BLaER1 (cell line): ENCODE measurements around the gene ZNRF2.

Experiments
- H3K27ac ChIP-seq: shearing (Covaris generic); formaldehyde crosslinking; 2 replicates; pipeline ENCODE4 v1.8.1; 2022
- H3K27me3 ChIP-seq: shearing (Covaris generic); formaldehyde crosslinking; 2 replicates; pipeline ENCODE4 v1.8.1; 2022
- H3K36me3 ChIP-seq: shearing (Covaris generic); formaldehyde crosslinking; 2 replicates; pipeline ENCODE4 v1.8.1; 2022
- H3K4me1 ChIP-seq: shearing (Covaris generic); formaldehyde crosslinking; 2 replicates; pipeline ENCODE4 v1.8.1; 2022
- H3K4me2 ChIP-seq: shearing (Covaris generic); formaldehyde crosslinking; 2 replicates; pipeline ENCODE4 v1.8.1; 2022
- H3K4me3 ChIP-seq: shearing (Covaris generic); formaldehyde crosslinking; 2 replicates; pipeline ENCODE4 v1.8.1; 2022
- H3K9ac ChIP-seq: shearing (Covaris generic); formaldehyde crosslinking; 2 replicates; pipeline ENCODE4 v1.8.1; 2022
- H3K9me3 ChIP-seq: shearing (Covaris generic); formaldehyde crosslinking; 2 replicates; pipeline ENCODE4 v1.8.1; 2022
- H4K20me1 ChIP-seq: shearing (Covaris generic); formaldehyde crosslinking; 2 replicates; pipeline ENCODE4 v1.8.1; 2022
- Cebpa-rat ChIP-seq: shearing (Covaris generic); IDR thresholded peaks from 2 replicates; pipeline ENCODE4 v1.8.1; 2022

ZNRF2 gene

GRCh38 chr7:30349816-30350215 lies 65.4 kb downstream of the ZNRF2 start:
- H4K20me1 ChIP-seq = peaks cover 100% of the 10 kb centered on the region
- peaks cover 30% of the 10 kb centered on the region for H3K4me1 ChIP-seq
- no peak overlapping the region for H3K9ac ChIP-seq
- H3K9me3 ChIP-seq = no peaks in the 10 kb centered on the region
- no peak overlapping the region for H3K4me3 ChIP-seq
- no peaks in the 10 kb centered on the region for H3K27me3 ChIP-seq
- no peak overlapping the region for H3K4me2 ChIP-seq
- no peaks in the 10 kb centered on the region for H3K36me3 ChIP-seq
- no peak overlapping the region for H3K27ac ChIP-seq
- TF ChIP-seq Cebpa-rat = no peak

DNA sequence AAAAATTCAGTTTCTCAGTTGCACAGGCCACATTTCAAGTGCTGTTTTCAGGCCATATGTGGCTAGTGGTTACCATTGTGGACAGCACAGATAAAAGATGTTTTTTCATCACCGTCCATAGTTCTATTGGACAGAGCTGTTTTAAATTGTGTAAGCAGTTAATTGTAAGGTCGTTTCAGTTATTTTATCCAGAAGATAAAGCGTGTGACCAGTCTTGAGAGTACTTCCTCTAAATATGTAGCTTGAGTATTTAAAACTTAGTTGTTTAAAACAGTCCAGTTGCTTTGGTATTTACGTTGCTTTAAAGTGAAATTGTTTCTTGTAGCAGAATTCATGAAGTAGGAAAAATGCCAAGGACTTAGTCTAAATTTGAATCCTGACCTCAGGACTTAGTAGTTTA lies 66.9 kb downstream of the ZNRF2 start:
- no peaks in the 10 kb centered on the region for H3K27me3 ChIP-seq
- no peak overlapping the region for H3K27ac ChIP-seq
- no peak for TF ChIP-seq Cebpa-rat
- peaks cover 9% of the 10 kb centered on the region for H3K36me3 ChIP-seq
- peaks cover 30% of the 10 kb centered on the region for H3K4me1 ChIP-seq
- peaks cover 94% of the 10 kb centered on the region for H4K20me1 ChIP-seq
- no peak overlapping the region for H3K9ac ChIP-seq
- H3K4me3 ChIP-seq = no peak overlapping the region
- no peak overlapping the region for H3K4me2 ChIP-seq
- H3K9me3 ChIP-seq = no peaks in the 10 kb centered on the region

- H3K36me3 ChIP-seq = peaks cover 11% of the 10 kb centered on the region
- no peak overlapping the region for H3K4me3 ChIP-seq
- H3K9ac ChIP-seq = no peak overlapping the region
- no peak overlapping the region for H3K27ac ChIP-seq
- H3K4me2 ChIP-seq = no peak overlapping the region
- H3K9me3 ChIP-seq = no peaks in the 10 kb centered on the region
- peaks cover 89% of the 10 kb centered on the region for H4K20me1 ChIP-seq
- no peak for TF ChIP-seq Cebpa-rat
- peaks cover 27% of the 10 kb centered on the region for H3K4me1 ChIP-seq
- no peaks in the 10 kb centered on the region for H3K27me3 ChIP-seq
These were observed 67.3 kb downstream of the ZNRF2 start for GRCh38 chr7:30351724-30352123.

DNA sequence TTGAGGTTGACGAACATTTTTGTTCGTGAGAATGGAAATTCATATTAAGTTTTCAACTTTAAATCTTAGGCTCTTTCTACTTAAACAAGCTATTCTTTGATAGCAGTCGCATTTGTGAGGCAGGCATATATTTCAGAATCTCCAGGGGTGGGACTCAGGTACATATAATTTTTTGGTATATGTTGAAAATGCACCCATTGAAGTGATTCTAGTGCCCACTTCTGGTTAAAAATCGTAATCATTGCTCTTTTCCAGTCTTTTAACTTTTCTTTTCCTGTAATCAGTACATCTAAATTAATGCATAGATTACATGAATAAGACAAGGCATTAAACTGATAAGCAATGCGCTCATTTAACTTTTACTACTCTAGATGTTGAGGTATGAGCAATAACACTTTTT lies 67.8 kb downstream of the ZNRF2 start:
- H3K27me3 ChIP-seq = no peaks in the 10 kb centered on the region
- no peaks in the 10 kb centered on the region for H3K9me3 ChIP-seq
- no peak for TF ChIP-seq Cebpa-rat
- peaks cover 22% of the 10 kb centered on the region for H3K4me1 ChIP-seq
- H3K4me3 ChIP-seq = no peak overlapping the region
- H3K36me3 ChIP-seq = peaks cover 15% of the 10 kb centered on the region
- no peak overlapping the region for H3K27ac ChIP-seq
- no peak overlapping the region for H3K9ac ChIP-seq
- no peak overlapping the region for H3K4me2 ChIP-seq
- H4K20me1 ChIP-seq = peaks cover 85% of the 10 kb centered on the region

DNA sequence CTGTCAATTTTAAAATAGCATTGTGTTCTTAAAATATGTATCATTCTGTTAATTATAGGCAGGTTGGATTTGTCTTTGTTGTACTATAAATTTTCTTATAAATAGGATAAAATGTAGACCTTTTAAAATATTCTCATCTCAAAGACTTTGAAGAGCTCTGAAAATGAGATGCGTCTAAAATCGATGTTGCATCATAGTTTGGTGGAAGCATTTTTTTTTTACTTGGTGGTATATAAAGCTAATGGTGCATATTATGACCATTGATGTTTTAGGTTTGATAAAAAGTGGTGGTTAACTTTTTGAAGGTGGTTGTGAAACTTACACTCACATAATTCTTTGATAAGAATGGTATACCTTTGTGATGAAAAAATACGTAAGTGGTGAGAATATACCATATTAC lies 69.1 kb downstream of the ZNRF2 start:
- H3K4me2 ChIP-seq = no peak overlapping the region
- TF ChIP-seq Cebpa-rat = no peak
- peaks cover 9% of the 10 kb centered on the region; the same call in 1 of the 2 replicates for H3K4me1 ChIP-seq

DNA sequence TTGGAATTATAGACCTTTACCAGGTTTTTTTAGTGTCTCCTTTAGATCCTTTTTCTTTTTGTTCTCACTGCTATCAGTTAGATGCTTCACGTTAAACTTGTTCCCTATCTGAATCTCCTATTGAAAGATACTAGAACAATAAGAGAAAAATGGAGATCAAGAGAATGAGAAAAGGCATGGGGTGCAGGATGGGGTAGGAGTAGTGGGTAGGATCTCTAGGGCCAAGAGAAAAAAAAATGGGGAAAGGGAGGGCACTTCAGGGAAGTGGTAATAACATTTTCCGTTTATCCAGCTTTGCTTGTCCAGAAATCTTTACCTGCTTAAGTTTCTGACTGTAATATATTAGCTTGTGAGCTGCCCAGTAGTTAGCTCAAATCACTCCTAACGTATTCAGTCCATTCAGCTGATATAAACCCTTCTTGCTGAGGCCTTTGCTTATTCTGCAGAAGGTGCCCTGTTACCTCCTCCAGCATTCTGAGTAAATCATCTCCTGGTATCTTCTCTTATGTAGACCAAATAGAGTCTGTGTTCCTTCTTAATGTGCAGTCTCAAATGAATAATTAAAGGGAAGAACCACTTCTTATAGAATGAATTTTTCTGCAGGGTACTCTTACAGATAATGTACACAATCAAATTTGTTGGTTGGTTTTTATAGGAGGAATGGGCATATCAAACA lies 69.7 kb downstream of the ZNRF2 start:
- Histone ChIP-seq H3K4me3 (no peak overlapping the region), H3K27me3 (no peaks in the 10 kb centered on the region), H3K36me3 (peaks cover 23% of the 10 kb centered on the region), H3K4me1 (0 out of 2 replicates have a peak, but pooled peaks cover 9% of the 10 kb centered on the region), H3K9me3 (no peaks in the 10 kb centered on the region), H3K27ac (no peak overlapping the region), H3K9ac (no peak overlapping the region), H4K20me1 (peaks cover 66% of the 10 kb centered on the region), H3K4me2 (no peak overlapping the region)
- TF ChIP-seq Cebpa-rat = no peak

More for the DNA sequence above, 69.1 kb downstream of the ZNRF2 start:
- Histone ChIP-seq H3K27me3 (no peaks in the 10 kb centered on the region), H3K9ac (no peak overlapping the region), H3K9me3 (no peaks in the 10 kb centered on the region), H3K36me3 (peaks cover 20% of the 10 kb centered on the region), H4K20me1 (peaks cover 71% of the 10 kb centered on the region), H3K27ac (no peak overlapping the region), H3K4me3 (no peak overlapping the region)

- Histone ChIP-seq H3K9me3 (no peaks in the 10 kb centered on the region), H3K27ac (no peak overlapping the region), H4K20me1 (peaks cover 58% of the 10 kb centered on the region), H3K4me3 (no peak overlapping the region), H3K36me3 (peaks cover 27% of the 10 kb centered on the region), H3K9ac (no peak overlapping the region), H3K27me3 (no peaks in the 10 kb centered on the region), H3K4me1 (0 out of 2 replicates have a peak, but pooled peaks cover 9% of the 10 kb centered on the region), H3K4me2 (no peak overlapping the region)
- no peak for TF ChIP-seq Cebpa-rat
These were observed 70.4 kb downstream of the ZNRF2 start for GRCh38 chr7:30354791-30355190.

- Histone ChIP-seq H3K27ac (no peak overlapping the region), H3K36me3 (peaks cover 40% of the 10 kb centered on the region), H3K9me3 (no peaks in the 10 kb centered on the region), H3K4me1 (peaks cover 8% of the 10 kb centered on the region), H3K4me2 (no peak overlapping the region), H3K27me3 (no peaks in the 10 kb centered on the region), H3K4me3 (no peak overlapping the region), H4K20me1 (peaks cover 35% of the 10 kb centered on the region), H3K9ac (no peak overlapping the region)
- no peak for TF ChIP-seq Cebpa-rat
These were observed 75.6 kb downstream of the ZNRF2 start for GRCh38 chr7:30359957-30360356.

DNA sequence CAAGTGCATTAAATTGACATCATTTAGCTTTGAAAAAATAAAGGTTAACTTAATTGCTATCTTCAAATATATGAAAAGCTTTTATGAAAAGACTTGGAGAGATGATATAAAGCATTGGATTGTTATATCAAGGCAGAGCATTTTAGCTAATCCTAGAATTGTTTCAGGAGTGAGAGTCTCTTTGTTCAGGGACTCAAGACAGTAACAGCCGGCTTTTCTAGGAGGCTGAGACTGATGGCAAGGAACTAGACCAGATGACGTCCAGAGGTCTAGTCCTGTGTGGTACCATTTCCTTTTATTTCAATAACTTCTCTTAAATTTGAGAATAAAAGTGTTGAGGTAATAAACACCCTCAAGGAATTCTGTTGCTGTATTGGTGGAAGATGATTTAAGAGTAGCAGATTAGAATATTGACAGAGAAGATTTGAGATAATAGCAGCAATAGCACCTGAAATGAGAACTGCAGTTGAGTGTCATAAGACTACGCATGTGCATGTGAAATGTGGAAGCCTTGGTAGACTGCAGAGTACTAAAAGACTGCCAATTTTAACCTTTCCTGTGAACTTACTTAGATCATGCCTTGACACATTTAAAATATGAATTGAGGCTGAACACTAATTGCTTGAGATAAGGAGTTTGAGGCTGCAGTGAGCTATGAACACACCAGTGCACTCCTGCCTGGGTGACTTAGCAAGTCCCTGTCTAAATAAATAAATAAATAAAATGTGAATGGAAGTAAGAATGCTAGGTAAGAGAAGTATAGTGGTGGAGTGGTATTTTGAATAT lies 79.6 kb downstream of the ZNRF2 start:
- Histone ChIP-seq H4K20me1 (peaks cover 39% of the 10 kb centered on the region; the same call in 1 of the 2 replicates), H3K27me3 (no peaks in the 10 kb centered on the region), H3K4me2 (no peak overlapping the region), H3K4me3 (no peak overlapping the region), H3K36me3 (peaks cover 22% of the 10 kb centered on the region; the same call in 1 of the 2 replicates), H3K9ac (no peak overlapping the region), H3K4me1 (peaks cover 8% of the 10 kb centered on the region), H3K9me3 (no peaks in the 10 kb centered on the region), H3K27ac (no peak overlapping the region)
- no peak for TF ChIP-seq Cebpa-rat

DNA sequence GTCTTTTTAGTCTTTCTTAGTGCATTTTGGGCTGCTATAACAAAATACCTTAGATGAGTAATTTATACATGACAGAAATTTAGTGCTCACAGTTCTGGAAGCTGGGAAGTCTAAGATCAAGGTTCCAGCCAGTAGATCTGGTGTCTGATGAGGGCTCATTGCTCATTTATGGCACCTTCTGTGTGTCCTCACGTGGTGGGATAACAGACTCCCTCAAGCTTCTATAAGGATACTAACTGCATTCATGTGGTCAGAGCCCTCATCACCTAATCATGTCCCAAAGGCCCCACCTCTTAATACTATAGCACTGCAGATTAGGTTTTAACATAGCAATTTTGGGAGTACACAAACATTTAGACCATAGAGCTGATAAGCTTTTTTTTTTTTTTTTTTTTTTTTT lies 80.4 kb downstream of the ZNRF2 start:
- peaks cover 39% of the 10 kb centered on the region; the same call in 1 of the 2 replicates for H4K20me1 ChIP-seq
- no peak overlapping the region for H3K27ac ChIP-seq
- TF ChIP-seq Cebpa-rat = no peak
- H3K4me2 ChIP-seq = no peak overlapping the region
- H3K4me3 ChIP-seq = no peak overlapping the region
- H3K27me3 ChIP-seq = no peaks in the 10 kb centered on the region
- H3K4me1 ChIP-seq = peaks cover 8% of the 10 kb centered on the region
- no peak overlapping the region for H3K9ac ChIP-seq
- no peaks in the 10 kb centered on the region for H3K9me3 ChIP-seq
- H3K36me3 ChIP-seq = peaks cover 18% of the 10 kb centered on the region; the same call in 1 of the 2 replicates
